C4-2B (cell line): ENCODE results near the gene EXOC6B.

ENCODE experiments used
- CTCF ChIP-seq: fragments of 450-650 bp; conservative IDR thresholded peaks from 2 replicates; pipeline ENCODE4 v1.5.1; 2017; ENCODE audit warnings: mild to moderate bottlenecking
- ZFX ChIP-seq: fragments of 450-650 bp; IDR thresholded peaks from 2 replicates; pipeline ENCODE4 v1.6.1; 2017

DNA sequence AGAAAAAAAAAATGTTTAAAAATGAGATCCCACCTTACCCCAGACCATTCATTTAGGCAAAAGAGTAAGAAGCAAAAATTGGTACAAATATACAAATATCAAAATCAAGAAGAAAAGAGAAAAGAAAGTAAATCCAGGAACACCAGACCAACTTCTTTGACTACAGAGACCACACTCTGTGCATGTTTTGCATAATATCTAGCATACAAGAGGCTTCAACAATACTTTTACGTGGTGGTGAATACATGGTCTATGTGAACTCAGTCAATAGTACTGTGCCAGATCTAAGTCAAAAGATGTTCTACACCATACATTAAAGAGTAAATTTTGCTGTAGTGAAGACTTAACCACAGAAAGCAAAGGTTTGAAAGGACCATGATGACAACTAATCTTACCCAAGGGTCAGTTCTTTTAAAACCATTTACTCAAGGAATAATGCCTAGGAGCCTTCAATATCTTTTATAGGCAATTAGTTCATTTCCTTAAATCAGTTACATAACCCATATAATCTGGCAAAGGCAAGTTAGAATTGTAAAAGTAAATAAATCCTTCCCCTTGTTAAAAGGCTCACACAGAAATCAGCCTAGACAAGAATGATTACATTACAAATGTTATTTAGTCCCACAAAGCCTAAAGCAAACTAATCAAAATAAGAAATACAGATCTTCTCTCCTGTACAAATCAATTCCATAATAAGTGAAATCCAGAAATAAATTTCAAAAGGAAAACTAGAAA lies 115.2 kb downstream of the EXOC6B start:
- TF ChIP-seq CTCF (no peak), ZFX (no peak)
